SK-MEL-5 (cell line): ENCODE data around the gene ALG6. TPM values are rescaled to one million over a fixed set of nuclear protein-coding genes. Genes with fewer than 3 reads are reported as not detected.
"Not testable (repeated sequence)": the region's sequence is repeated elsewhere in the genome, so short reads cannot be mapped to it uniquely, and the experiment has no call there.

ENCODE experiments used
- DNase-seq: peaks from one replicate; pipeline ENCODE4 v3.0.0-alpha.2; 2016; ENCODE audit warnings: low read depth, low spot score
- in situ Hi-C: cut with HindIII; loops from 2 replicates; pipeline ENCODE4 v1.10.0; 2016; ENCODE audit warnings: low sequenced_read_pairs, high pct_unique_total_duplicates, low pct_unique_long_range_greater_than_20kb
- total RNA-seq: library from RNA; depleted of rRNA; stranded (reverse); fragments of >200 nt; shearing (Covaris generic); gene quantifications from 2 replicates; pipeline ENCODE4 v1.2.3, GENCODE V29; 2014

The ALG6 gene
- total RNA-seq, 1 experiment from 2014 or later, result 38.8 TPM

GRCh38 chr1:63326473-63327380, 40.7 kb upstream of the ALG6 start:
- in situ Hi-C loops, result no loop called here
- no peak for DNase-seq

GRCh38 chr1:63327417-63328054, 39.9 kb upstream of the ALG6 start:
- DNase-seq, result peak; percentile 62
- in situ Hi-C loops, result no loop called here

GRCh38 chr1:63328122-63328521, 39.3 kb upstream of the ALG6 start:
- no peak for DNase-seq
- in situ Hi-C loops, result no loop called here

- DNase-seq, result no peak
- in situ Hi-C loops, result no loop called here
Measured at GRCh38 chr1:63328781-63329180, 38.6 kb upstream of the ALG6 start.

- DNase-seq, result no peak
- in situ Hi-C loops, result no loop called here
Measured at GRCh38 chr1:63329621-63330330, 37.7 kb upstream of the ALG6 start.

- DNase-seq, result no peak
- in situ Hi-C loops, result no loop called here
Measured at GRCh38 chr1:63330331-63330916, 37.0 kb upstream of the ALG6 start.

GRCh38 chr1:63342402-63342801, 25.0 kb upstream of the ALG6 start:
- in situ Hi-C loops, result no loop called here
- DNase-seq, result no peak

- in situ Hi-C loops, result no loop called here
- no peak for DNase-seq
Measured at GRCh38 chr1:63343922-63344321, 23.5 kb upstream of the ALG6 start.

GRCh38 chr1:63350320-63350719, 17.1 kb upstream of the ALG6 start:
- in situ Hi-C loops, result no loop called here
- DNase-seq, result no peak

- in situ Hi-C loops, result no loop called here
- DNase-seq, result no peak
Measured at GRCh38 chr1:63352736-63353135, 14.7 kb upstream of the ALG6 start.

GRCh38 chr1:63356234-63356633, 11.2 kb upstream of the ALG6 start:
- in situ Hi-C loops, DNase-seq: not testable (repeated sequence)

- no peak for DNase-seq
Measured at GRCh38 chr1:63359561-63359960, 7.9 kb upstream of the ALG6 start.

GRCh38 chr1:63362073-63362472, 5.4 kb upstream of the ALG6 start:
- no peak for DNase-seq
- in situ Hi-C loops, result no loop called here

More at GRCh38 chr1:63359561-63359960, 7.9 kb upstream of the ALG6 start:
- in situ Hi-C loops, result no loop called here

- DNase-seq, result peak; percentile 5
- in situ Hi-C loops, result no loop called here
Measured at GRCh38 chr1:63362578-63362977, 4.8 kb upstream of the ALG6 start.

- DNase-seq, result no peak
Measured at GRCh38 chr1:63363014-63363413, 4.4 kb upstream of the ALG6 start.

GRCh38 chr1:63366908-63367214, 566 bp upstream of the ALG6 start:
- in situ Hi-C loops, result no loop called here
- DNase-seq, result no peak

More at GRCh38 chr1:63363014-63363413, 4.4 kb upstream of the ALG6 start:
- in situ Hi-C loops, result no loop called here

- in situ Hi-C loops, result no loop called here
- DNase-seq, result no peak
Measured at GRCh38 chr1:63368131-63368530, 704 bp downstream of the ALG6 start.

- in situ Hi-C loops, result no loop called here
- DNase-seq, result no peak
Measured at GRCh38 chr1:63379583-63379982, 12.2 kb downstream of the ALG6 start.
